G401.6 (cell line): ENCODE results near the gene YPEL3.

Experiments
- FAIRE-seq: peaks from 2 replicates; lab custom pipeline; 2012; peaks lifted over from hg19 to GRCh38; lab: Jason Lieb, UNC

The YPEL3 gene

GRCh38 chr16:30046178-30046577 is 49.8 kb downstream of the YPEL3 start:
- FAIRE-seq: no peak
